GM12878 (cell line): ENCODE measurements around the gene NBEA. TPM values are rescaled to one million over a fixed set of nuclear protein-coding genes. Genes with fewer than 3 reads are reported as not detected.

Source experiments
- ATAC-seq: fragments of 200-7000 bp; cut with Tn5 transposase; 3 replicates; pipeline ENCODE4 v1.9.1; 2020; ENCODE audit warnings: mild to moderate bottlenecking, moderate library complexity
- BruUV-seq: library from RNA; stranded (reverse); fragments of 400-500 nt; replicated peaks from 2 replicates; lab custom pipeline; 2021; lab: Mats Ljungman, UMichigan
- CTCF ChIA-PET: fragments of 300-600 bp; sonication (Branson Sonifier 250); formaldehyde crosslinking; extraction: SDS; loops from one replicate; lab custom pipeline; 2021; ENCODE audit warnings: inconsistent platforms; lab: Yijun Ruan, JAX
- POLR2A ChIA-PET: fragments of 350-600 bp; formaldehyde crosslinking; extraction: SDS; loops from one replicate; lab custom pipeline; 2021; ENCODE audit warnings: inconsistent platforms; lab: Charles Lee
- RAD21 ChIA-PET: fragments of 300-600 bp; sonication (Branson Sonifier 250); formaldehyde crosslinking; loops from one replicate; lab custom pipeline; 2023; ENCODE audit warnings: antibody characterized with exemption; ENCODE audit not compliant: unreplicated experiment; lab: Charles Lee
- SMC1A ChIA-PET: fragments of 300-600 bp; sonication (Branson Sonifier 250); formaldehyde crosslinking; loops from one replicate; lab custom pipeline; 2023; ENCODE audit not compliant: unreplicated experiment, uncharacterized antibody; lab: Charles Lee
- DNase-seq: peaks from one replicate; pipeline ENCODE4 v3.0.0-alpha.2; 2011; ENCODE audit warnings: low read depth, low spot score
- FAIRE-seq: peaks from 3 replicates; lab custom pipeline; 2011; peaks lifted over from hg19 to GRCh38; lab: Jason Lieb, UNC
- H2AFZ ChIP-seq: 2 replicates; pipeline ENCODE4 v1.6.0; 2011; ENCODE audit warnings: low read depth, low read length, control low read depth; ENCODE audit not compliant: control insufficient read depth
- H3K27ac ChIP-seq: 2 replicates; pipeline ENCODE4 v1.5.1; 2011; ENCODE audit warnings: control low read depth; ENCODE audit not compliant: control insufficient read depth, insufficient read depth
- H3K27me3 ChIP-seq, 2 experiments: replicated peaks in 1 of 2; 2 replicates each; pipeline versions ENCODE4 v1.6.0 to v1.6.1; 2011; ENCODE audit warnings: low read length in 1 of 2; ENCODE audit not compliant: control insufficient read depth in 2 of 2, insufficient read depth in 2 of 2
- H3K36me3 ChIP-seq, 2 experiments: 2 replicates each; pipeline ENCODE4 v1.5.1; 2011; ENCODE audit warnings: low read length in 1 of 2; ENCODE audit not compliant: control insufficient read depth in 2 of 2, insufficient read depth in 2 of 2
- H3K4me1 ChIP-seq: 2 replicates; pipeline ENCODE4 v1.6.1; 2011; ENCODE audit warnings: mild to moderate bottlenecking, low read length, moderate library complexity, mixed read lengths; ENCODE audit not compliant: control insufficient read depth, insufficient read depth
- H3K4me2 ChIP-seq: 2 replicates; pipeline ENCODE4 v1.6.0; 2011; ENCODE audit warnings: control low read depth; ENCODE audit not compliant: control insufficient read depth, insufficient read depth
- H3K4me3 ChIP-seq: fragments of 200-600 bp; sonication (generic); 2 replicates; pipeline ENCODE4 v1.5.1; 2016
- H3K79me2 ChIP-seq: 2 replicates; pipeline ENCODE4 v1.6.0; 2011; ENCODE audit warnings: low read length; ENCODE audit not compliant: control insufficient read depth, insufficient read depth
- H3K9ac ChIP-seq: 2 replicates; pipeline ENCODE4 v1.8.0; 2011; ENCODE audit warnings: low read length, control low read depth, mixed read lengths; ENCODE audit not compliant: control insufficient read depth, insufficient read depth
- H3K9me3 ChIP-seq: replicated peaks from 3 replicates; pipeline ENCODE4 v1.5.1; 2011; ENCODE audit warnings: mild to moderate bottlenecking, low read length; ENCODE audit not compliant: control insufficient read depth, insufficient read depth
- H4K20me1 ChIP-seq: 2 replicates; pipeline ENCODE4 v1.6.0; 2011; ENCODE audit not compliant: control insufficient read depth, insufficient read depth
- FOXM1 ChIP-seq: IDR thresholded peaks from 2 replicates; pipeline ENCODE4 v1.6.1; 2012; ENCODE audit warnings: low read depth, mild to moderate bottlenecking, inconsistent platforms, low read length, moderate library complexity
- HDAC6 ChIP-seq: fragments of 200-600 bp; sonication (generic); IDR thresholded peaks from one replicate; pipeline ENCODE4 v1.8.0; 2017; ENCODE audit warnings: antibody characterized with exemption; ENCODE audit not compliant: unreplicated experiment
- HDGF ChIP-seq: fragments of 450-650 bp; IDR thresholded peaks from 2 replicates; pipeline ENCODE4 v1.6.1; 2016; ENCODE audit warnings: antibody characterized with exemption
- JUND ChIP-seq: IDR thresholded peaks from 2 replicates; pipeline ENCODE4 v1.6.1; 2012; ENCODE audit warnings: low read depth, mild to moderate bottlenecking, low read length, improper control_type of control experiment, moderate library complexity
- KLF5 ChIP-seq: fragments of 450-650 bp; IDR thresholded peaks from 2 replicates; pipeline ENCODE4 v1.6.1; 2014; ENCODE audit warnings: mild to moderate bottlenecking; ENCODE audit not compliant: partially characterized antibody
- NFXL1 ChIP-seq: fragments of 450-650 bp; IDR thresholded peaks from 2 replicates; pipeline ENCODE4 v1.6.1; 2017; ENCODE audit warnings: antibody characterized with exemption, mild to moderate bottlenecking, borderline replicate concordance
- TBL1XR1 ChIP-seq: IDR thresholded peaks from 2 replicates; pipeline ENCODE4 v1.6.1; 2012; ENCODE audit warnings: low read depth, low read length, improper control_type of control experiment
- TCF12 ChIP-seq: IDR thresholded peaks from 2 replicates; pipeline ENCODE4 v1.6.1; 2011; ENCODE audit warnings: low read depth, mild to moderate bottlenecking, low read length
- ZBED1 ChIP-seq: IDR thresholded peaks from 2 replicates; pipeline ENCODE4 v1.6.1; 2016; ENCODE audit warnings: borderline replicate concordance
- ZSCAN29 ChIP-seq: fragments of 450-650 bp; IDR thresholded peaks from 2 replicates; pipeline ENCODE4 v1.6.1; 2017; ENCODE audit warnings: mild to moderate bottlenecking, moderate library complexity
- WGBS: methylation state at CpG from one replicate; pipeline ENCODE4 v1.1.6; 2016; ENCODE audit warnings: low lambda C conversion rate; ENCODE audit not compliant: insufficient replicate concordance, insufficient coverage; ENCODE audit errors: missing lambda C conversion rate; 5-methylcytosine and 5-hydroxymethylcytosine counted together
- in situ Hi-C: fragments of 300-500 bp; cut with MboI; formaldehyde crosslinking; loops from 9 replicates; pipeline ENCODE4 v1.14.3; 2018; ENCODE audit warnings: mixed read lengths
- intact Hi-C: fragments of 100-400 bp; cut with micrococcal nuclease; formaldehyde crosslinking; loops from one replicate; pipeline ENCODE4 v1.14.2; 2022; ENCODE audit not compliant: unreplicated experiment
- polyA plus RNA-seq, 11 experiments: library from polyadenylated mRNA; depleted of rRNA in 4 of 11; unstranded in 6 of 11; stranded (reverse) in 5 of 11; fragments of >200 nt; fragmentation: Nextera tagmentation in 4 of 11; fragmentation: Illumina TruSeq in 1 of 11; extraction: Ambion mirVana in 4 of 11; extraction: Trizol in 1 of 11; gene quantifications; 1 replicate in 1 of 11; 2 replicates in 10 of 11; pipeline versions ENCODE4 v1.2.1 to v1.2.3, GENCODE V29; 2011 to 2016; ENCODE audit warnings: inconsistent platforms in 2 of 11, missing spikeins in 2 of 11, low read depth in 1 of 11
- total RNA-seq, 4 experiments: library from RNA; depleted of rRNA in 3 of 4; stranded (reverse); fragments of >200 nt in 3 of 4; fragmentation: Illumina TruSeq in 1 of 4; extraction: Trizol in 1 of 4; gene quantifications; 2 replicates each; pipeline versions ENCODE4 v1.2.1 to v1.2.3, GENCODE V29; 2013 to 2021
- TF ChIP-seq, protein P1 (sequence below): fragments of 450-650 bp; IDR thresholded peaks from 2 replicates; pipeline ENCODE4 v1.6.1; 2017; ENCODE audit warnings: low read depth, mild to moderate bottlenecking, moderate library complexity
- TF ChIP-seq, protein P2 (sequence below): fragments of 450-650 bp; IDR thresholded peaks from 2 replicates; pipeline ENCODE4 v1.6.1; 2018; ENCODE audit warnings: borderline replicate concordance, mild to moderate bottlenecking; ENCODE audit not compliant: partially characterized antibody
- TF ChIP-seq, protein P3 (sequence below): fragments of 150-350 bp; IDR thresholded peaks from 2 replicates; pipeline ENCODE4 v1.6.1; 2014; ENCODE audit warnings: mild to moderate bottlenecking, low read depth, low read length
- TF ChIP-seq, protein P4 (sequence below): fragments of 450-650 bp; IDR thresholded peaks from 2 replicates; pipeline ENCODE4 v1.6.1; 2017; ENCODE audit warnings: mild to moderate bottlenecking

The NBEA gene
- total and polyA plus RNA-seq, 10 of the 15 experiments (the other 5 are each of a cell fraction or from before 2014, with no cell fraction given), result 0.23 to 3.6 (median 0.55) TPM

DNA sequence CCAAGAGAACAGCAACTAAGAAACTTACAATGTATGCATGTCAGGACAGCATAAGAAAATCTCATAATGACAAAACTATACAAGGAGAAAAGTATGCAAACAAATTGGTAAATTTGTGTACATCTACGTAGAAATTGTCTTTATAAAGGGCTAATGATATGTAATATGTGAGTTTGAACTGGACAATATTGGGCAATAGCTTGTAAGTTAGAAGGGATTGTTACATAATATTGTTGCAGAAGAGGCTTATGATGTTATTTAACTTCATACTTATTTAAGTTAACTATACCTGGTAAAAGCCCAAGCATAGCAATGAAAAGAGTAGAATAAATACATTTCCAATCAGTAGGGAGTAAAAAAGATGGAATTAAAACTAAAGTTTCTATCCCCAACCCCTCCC lies 400.4 kb downstream of the NBEA start:
- DNase-seq (no peak), FAIRE-seq (no peak), ATAC-seq (no peak)
- H4K20me1 ChIP-seq, result no peaks in the 10 kb centered on the region
- H3K79me2 ChIP-seq, result no peaks in the 10 kb centered on the region
- in situ Hi-C loops (no loop called here), intact Hi-C loops (no loop called here)
- H3K9ac ChIP-seq, result no peak overlapping the region
- H3K4me1 ChIP-seq, result no peaks in the 10 kb centered on the region
- no TSS peak for BruUV-seq
- H3K27ac ChIP-seq, result no peak overlapping the region
- no peak overlapping the region for H3K4me3 ChIP-seq
- CTCF ChIA-PET, result no interaction called here
- no peaks in the 10 kb centered on the region for H3K9me3 ChIP-seq
- H3K4me2 ChIP-seq, result no peak overlapping the region
- no peak overlapping the region for H2AFZ ChIP-seq
- RAD21 ChIA-PET, result no interaction called here
- H3K36me3 ChIP-seq, result no peaks in the 10 kb centered on the region; a peak in 1 of 4 replicates
- TF ChIP-seq ZBED1 (no peak), TBL1XR1 (no peak), JUND (no peak), TCF12 (no peak), HDAC6 (no peak), ZSCAN29 (no peak), KLF5 (no peak), NFXL1 (no peak), HDGF (no peak), FOXM1 (no peak)
- TF ChIP-seq, protein P1, sequence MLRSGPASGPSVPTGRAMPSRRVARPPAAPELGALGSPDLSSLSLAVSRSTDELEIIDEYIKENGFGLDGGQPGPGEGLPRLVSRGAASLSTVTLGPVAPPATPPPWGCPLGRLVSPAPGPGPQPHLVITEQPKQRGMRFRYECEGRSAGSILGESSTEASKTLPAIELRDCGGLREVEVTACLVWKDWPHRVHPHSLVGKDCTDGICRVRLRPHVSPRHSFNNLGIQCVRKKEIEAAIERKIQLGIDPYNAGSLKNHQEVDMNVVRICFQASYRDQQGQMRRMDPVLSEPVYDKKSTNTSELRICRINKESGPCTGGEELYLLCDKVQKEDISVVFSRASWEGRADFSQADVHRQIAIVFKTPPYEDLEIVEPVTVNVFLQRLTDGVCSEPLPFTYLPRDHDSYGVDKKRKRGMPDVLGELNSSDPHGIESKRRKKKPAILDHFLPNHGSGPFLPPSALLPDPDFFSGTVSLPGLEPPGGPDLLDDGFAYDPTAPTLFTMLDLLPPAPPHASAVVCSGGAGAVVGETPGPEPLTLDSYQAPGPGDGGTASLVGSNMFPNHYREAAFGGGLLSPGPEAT, result no peak
- TF ChIP-seq, protein P2, sequence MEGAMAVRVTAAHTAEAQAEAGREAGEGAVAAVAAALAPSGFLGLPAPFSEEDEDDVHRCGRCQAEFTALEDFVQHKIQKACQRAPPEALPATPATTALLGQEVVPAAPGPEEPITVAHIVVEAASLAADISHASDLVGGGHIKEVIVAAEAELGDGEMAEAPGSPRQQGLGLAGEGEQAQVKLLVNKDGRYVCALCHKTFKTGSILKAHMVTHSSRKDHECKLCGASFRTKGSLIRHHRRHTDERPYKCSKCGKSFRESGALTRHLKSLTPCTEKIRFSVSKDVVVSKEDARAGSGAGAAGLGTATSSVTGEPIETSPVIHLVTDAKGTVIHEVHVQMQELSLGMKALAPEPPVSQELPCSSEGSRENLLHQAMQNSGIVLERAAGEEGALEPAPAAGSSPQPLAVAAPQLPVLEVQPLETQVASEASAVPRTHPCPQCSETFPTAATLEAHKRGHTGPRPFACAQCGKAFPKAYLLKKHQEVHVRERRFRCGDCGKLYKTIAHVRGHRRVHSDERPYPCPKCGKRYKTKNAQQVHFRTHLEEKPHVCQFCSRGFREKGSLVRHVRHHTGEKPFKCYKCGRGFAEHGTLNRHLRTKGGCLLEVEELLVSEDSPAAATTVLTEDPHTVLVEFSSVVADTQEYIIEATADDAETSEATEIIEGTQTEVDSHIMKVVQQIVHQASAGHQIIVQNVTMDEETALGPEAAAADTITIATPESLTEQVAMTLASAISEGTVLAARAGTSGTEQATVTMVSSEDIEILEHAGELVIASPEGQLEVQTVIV, result no peak
- TF ChIP-seq, protein P3, sequence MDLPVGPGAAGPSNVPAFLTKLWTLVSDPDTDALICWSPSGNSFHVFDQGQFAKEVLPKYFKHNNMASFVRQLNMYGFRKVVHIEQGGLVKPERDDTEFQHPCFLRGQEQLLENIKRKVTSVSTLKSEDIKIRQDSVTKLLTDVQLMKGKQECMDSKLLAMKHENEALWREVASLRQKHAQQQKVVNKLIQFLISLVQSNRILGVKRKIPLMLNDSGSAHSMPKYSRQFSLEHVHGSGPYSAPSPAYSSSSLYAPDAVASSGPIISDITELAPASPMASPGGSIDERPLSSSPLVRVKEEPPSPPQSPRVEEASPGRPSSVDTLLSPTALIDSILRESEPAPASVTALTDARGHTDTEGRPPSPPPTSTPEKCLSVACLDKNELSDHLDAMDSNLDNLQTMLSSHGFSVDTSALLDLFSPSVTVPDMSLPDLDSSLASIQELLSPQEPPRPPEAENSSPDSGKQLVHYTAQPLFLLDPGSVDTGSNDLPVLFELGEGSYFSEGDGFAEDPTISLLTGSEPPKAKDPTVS, result no peak
- TF ChIP-seq, protein P4, sequence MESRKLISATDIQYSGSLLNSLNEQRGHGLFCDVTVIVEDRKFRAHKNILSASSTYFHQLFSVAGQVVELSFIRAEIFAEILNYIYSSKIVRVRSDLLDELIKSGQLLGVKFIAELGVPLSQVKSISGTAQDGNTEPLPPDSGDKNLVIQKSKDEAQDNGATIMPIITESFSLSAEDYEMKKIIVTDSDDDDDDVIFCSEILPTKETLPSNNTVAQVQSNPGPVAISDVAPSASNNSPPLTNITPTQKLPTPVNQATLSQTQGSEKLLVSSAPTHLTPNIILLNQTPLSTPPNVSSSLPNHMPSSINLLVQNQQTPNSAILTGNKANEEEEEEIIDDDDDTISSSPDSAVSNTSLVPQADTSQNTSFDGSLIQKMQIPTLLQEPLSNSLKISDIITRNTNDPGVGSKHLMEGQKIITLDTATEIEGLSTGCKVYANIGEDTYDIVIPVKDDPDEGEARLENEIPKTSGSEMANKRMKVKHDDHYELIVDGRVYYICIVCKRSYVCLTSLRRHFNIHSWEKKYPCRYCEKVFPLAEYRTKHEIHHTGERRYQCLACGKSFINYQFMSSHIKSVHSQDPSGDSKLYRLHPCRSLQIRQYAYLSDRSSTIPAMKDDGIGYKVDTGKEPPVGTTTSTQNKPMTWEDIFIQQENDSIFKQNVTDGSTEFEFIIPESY, result no peak
- WGBS, result 0% methylated on average over 1 of the region's 1 CpG
- SMC1A ChIA-PET, result no interaction called here
- POLR2A ChIA-PET, result no interaction called here
- H3K27me3 ChIP-seq, result no peaks in the 10 kb centered on the region
